Liver (tissue), 9 donors: ENCODE measurements around the gene TSPAN31. TPM values are rescaled to one million over a fixed set of nuclear protein-coding genes. Genes with fewer than 3 reads are reported as not detected.

Experiments used
- DNase-seq: peaks from one replicate; pipeline ENCODE4 v3.0.0-alpha.2; 2017; ENCODE audit warnings: low spot score
- H3K27ac ChIP-seq, 2 donors: one replicate each; pipeline ENCODE4 v1.7.0; 2013; ENCODE audit warnings: inconsistent platforms in 2 of 2, low read length in 2 of 2, control low read depth in 1 of 2, low read depth in 1 of 2, mild to moderate bottlenecking in 1 of 2
- H3K27me3 ChIP-seq, 4 donors: one replicate each; pipeline versions ENCODE4 v1.6.1 to v1.7.0; 2013; ENCODE audit warnings: low read length in 3 of 4, inconsistent platforms in 1 of 4, mild to moderate bottlenecking in 1 of 4, moderate library complexity in 1 of 4; ENCODE audit not compliant: control insufficient read depth in 4 of 4, insufficient read depth in 4 of 4
- H3K36me3 ChIP-seq, 4 donors: one replicate each; pipeline versions ENCODE4 v1.6.1 to v1.7.0; 2013; ENCODE audit warnings: low read length in 3 of 4, mild to moderate bottlenecking in 3 of 4, low read depth in 1 of 4, moderate library complexity in 1 of 4; ENCODE audit not compliant: control insufficient read depth in 4 of 4, insufficient read depth in 3 of 4
- H3K4me1 ChIP-seq, 4 donors: one replicate each; pipeline versions ENCODE4 v1.6.1 to v1.7.0; 2013; ENCODE audit warnings: low read length in 3 of 4, mild to moderate bottlenecking in 3 of 4, moderate library complexity in 1 of 4; ENCODE audit not compliant: control insufficient read depth in 4 of 4, insufficient read depth in 4 of 4
- H3K4me3 ChIP-seq, 3 donors: one replicate each; pipeline versions ENCODE4 v1.6.1 to v1.7.0; 2013; ENCODE audit warnings: low read length in 3 of 3, control low read depth in 1 of 3, low read depth in 1 of 3, mild to moderate bottlenecking in 1 of 3
- H3K9ac ChIP-seq, 2 donors: one replicate each; pipeline ENCODE4 v1.7.0; 2013; ENCODE audit warnings: low read length in 2 of 2, mild to moderate bottlenecking in 2 of 2, moderate library complexity in 2 of 2, control low read depth in 1 of 2, low read depth in 1 of 2
- H3K9me3 ChIP-seq, 4 donors: one replicate each; pipeline versions ENCODE4 v1.6.1 to v1.7.0; 2013; ENCODE audit warnings: low read length in 3 of 4; ENCODE audit not compliant: control insufficient read depth in 4 of 4
- EGR1 ChIP-seq, 2 donors: IDR thresholded peaks; 2 replicates each; pipeline ENCODE4 v1.6.1; 2016 to 2018; ENCODE audit warnings: antibody characterized with exemption in 2 of 2, low read depth in 2 of 2
- FOXA1 ChIP-seq: IDR thresholded peaks from 2 replicates; pipeline ENCODE4 v1.6.1; 2016; ENCODE audit warnings: antibody characterized with exemption
- FOXA2 ChIP-seq: IDR thresholded peaks from 2 replicates; pipeline ENCODE4 v1.6.1; 2016; ENCODE audit warnings: antibody characterized with exemption
- GABPA ChIP-seq, 2 donors: IDR thresholded peaks in 1 of 2; conservative IDR thresholded peaks in 1 of 2; 2 replicates each; pipeline ENCODE4 v1.6.1; 2016; ENCODE audit warnings: antibody characterized with exemption in 2 of 2, mild to moderate bottlenecking in 1 of 2, moderate library complexity in 1 of 2
- HNF4G ChIP-seq: IDR thresholded peaks from 2 replicates; pipeline ENCODE4 v1.6.1; 2016; ENCODE audit warnings: antibody characterized with exemption
- JUND ChIP-seq, 2 donors: IDR thresholded peaks; 2 replicates each; pipeline ENCODE4 v1.6.1; 2016; ENCODE audit warnings: antibody characterized with exemption in 2 of 2
- NR2F2 ChIP-seq: IDR thresholded peaks from 2 replicates; pipeline ENCODE4 v1.6.1; 2016; ENCODE audit warnings: antibody characterized with exemption
- RAD21 ChIP-seq, 2 donors: IDR thresholded peaks; 2 replicates each; pipeline ENCODE4 v1.6.1; 2016; ENCODE audit warnings: antibody characterized with exemption in 2 of 2, mild to moderate bottlenecking in 2 of 2
- RXRA ChIP-seq, 2 donors: IDR thresholded peaks; 2 replicates each; pipeline ENCODE4 v1.6.1; 2017 to 2018; ENCODE audit warnings: antibody characterized with exemption in 2 of 2, mild to moderate bottlenecking in 1 of 2
- SP1 ChIP-seq: IDR thresholded peaks from 2 replicates; pipeline ENCODE4 v1.6.1; 2018; ENCODE audit warnings: antibody characterized with exemption, mild to moderate bottlenecking
- TAF1 ChIP-seq: conservative IDR thresholded peaks from 2 replicates; pipeline ENCODE4 v1.6.1; 2016; ENCODE audit warnings: antibody characterized with exemption, mild to moderate bottlenecking
- YY1 ChIP-seq: IDR thresholded peaks from 2 replicates; pipeline ENCODE4 v1.6.1; 2016; ENCODE audit warnings: antibody characterized with exemption, mild to moderate bottlenecking
- WGBS: extraction: QIAGEN DNeasy Blood & Tissue Kit; methylation state at CpG from one replicate; pipeline ENCODE4 v1.1.7; 2013; 5-methylcytosine and 5-hydroxymethylcytosine counted together
- polyA plus RNA-seq, 2 donors: library from polyadenylated mRNA; stranded (reverse) in 1 of 2; unstranded in 1 of 2; fragments of 200-250 nt in 1 of 2; fragments of >200 nt in 1 of 2; fragmentation: Nextera tagmentation in 1 of 2; extraction: Ambion mirVana in 1 of 2; gene quantifications; one replicate each; pipeline versions ENCODE4 v1.2.1 to v1.2.3, GENCODE V29; 2013 to 2015
- total RNA-seq, 2 donors: library from RNA; depleted of rRNA; stranded (reverse); fragments of >200 nt; gene quantifications; one replicate each; pipeline ENCODE4 v1.2.3, GENCODE V29; 2014
- TF ChIP-seq, protein P1 (sequence below): IDR thresholded peaks from 2 replicates; pipeline ENCODE4 v1.6.1; 2016; ENCODE audit warnings: antibody characterized with exemption
- TF ChIP-seq, protein P2 (sequence below): fragments of 150-350 bp; IDR thresholded peaks from 2 replicates; pipeline ENCODE4 v1.5.1; 2017; ENCODE audit warnings: improper control_type of control experiment, low read depth, low read length; ENCODE audit not compliant: missing input control
- TF ChIP-seq, protein P3 (sequence below): IDR thresholded peaks from 2 replicates; pipeline ENCODE4 v1.6.1; 2016; ENCODE audit warnings: antibody characterized with exemption
- TF ChIP-seq, protein P4 (sequence below): IDR thresholded peaks from 2 replicates; pipeline ENCODE4 v1.6.1; 2016; ENCODE audit warnings: antibody characterized with exemption
- TF ChIP-seq, protein P5 (sequence below): IDR thresholded peaks from 2 replicates; pipeline ENCODE4 v1.6.1; 2016; ENCODE audit warnings: antibody characterized with exemption, mild to moderate bottlenecking
- donor health status: healthy.
- donor health status: healthy.
- donor health status: healthy.
- donor health status: healthy.
- donor health status: healthy.

The TSPAN31 gene
- total and polyA plus RNA-seq, 4 donors, result 16.9 to 39.4 (median 24.6) TPM

DNA sequence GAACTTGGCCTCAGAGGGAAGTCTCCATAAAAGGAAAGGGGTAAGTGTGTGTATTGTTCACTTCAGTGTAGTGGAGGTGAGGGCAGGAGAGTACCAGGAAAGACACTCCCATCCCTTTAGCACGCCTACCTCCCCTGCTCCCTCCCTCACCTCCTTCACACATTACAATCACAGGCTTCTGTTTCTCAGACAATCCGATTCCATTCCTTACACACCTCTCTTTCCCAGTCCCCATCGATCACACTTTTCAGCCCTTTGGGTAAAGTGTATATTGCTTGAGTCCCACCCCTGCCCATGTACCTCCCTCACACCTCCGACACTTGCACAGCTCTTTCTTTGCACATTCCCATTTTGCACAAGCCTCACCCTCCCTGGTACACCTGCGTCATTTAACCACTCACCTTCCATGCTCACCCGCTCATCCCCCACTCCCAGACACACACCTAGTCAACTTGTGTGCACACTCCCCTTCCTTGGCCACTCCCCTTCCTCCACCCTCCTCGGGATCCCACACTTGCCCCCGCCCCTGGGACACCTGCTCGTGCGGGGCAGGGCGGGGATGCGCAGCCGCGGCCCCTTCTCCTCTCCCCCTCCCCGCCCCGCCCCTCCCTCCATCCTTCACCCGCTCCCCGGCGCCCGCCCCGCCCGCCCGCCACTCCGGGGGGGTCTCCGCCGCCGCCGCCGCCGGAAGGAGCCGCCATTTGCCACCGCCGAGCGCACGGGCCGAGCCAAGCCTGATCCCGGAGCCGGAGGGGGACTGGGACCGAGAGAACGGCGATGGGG, 9.8 kb downstream of the TSPAN31 start, which contains the start of gene MARCHF9:
Gene MARCHF9 (plus strand): TSS at position 693 of the 783 bp plus-strand sequence. CDS start 426 bp downstream, outside the sequence.
- peak within 1 kb of the TSS in 1 of 2 donors; percentile 42 for H3K9ac ChIP-seq
- peaks cover 0 to 7% (median 2%) of the 10 kb centered on the region in 4 donors for H3K36me3 ChIP-seq
- no peak within 1 kb of the TSS for H3K27ac ChIP-seq
- peak within 1 kb of the TSS; percentile 26 to 79 (median 66) for H3K4me3 ChIP-seq
- peaks cover 6 to 35% (median 27%) of the 10 kb centered on the region in 4 donors for H3K4me1 ChIP-seq
- no peaks in the 10 kb centered on the region for H3K27me3 ChIP-seq
- TF ChIP-seq JUND (IDR thresholded peaks at IDR 0.05) (no peak), FOXA1 (no peak), YY1 (no peak), RXRA (IDR thresholded peaks at IDR 0.05) (no peak), TAF1 (no peak), RAD21 (IDR thresholded peaks at IDR 0.05) (no peak), FOXA2 (no peak), SP1 (no peak), HNF4G (no peak), NR2F2 (no peak)
- TF ChIP-seq, protein P1, sequence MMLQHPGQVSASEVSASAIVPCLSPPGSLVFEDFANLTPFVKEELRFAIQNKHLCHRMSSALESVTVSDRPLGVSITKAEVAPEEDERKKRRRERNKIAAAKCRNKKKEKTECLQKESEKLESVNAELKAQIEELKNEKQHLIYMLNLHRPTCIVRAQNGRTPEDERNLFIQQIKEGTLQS, result no peak
- TF ChIP-seq, protein P2, sequence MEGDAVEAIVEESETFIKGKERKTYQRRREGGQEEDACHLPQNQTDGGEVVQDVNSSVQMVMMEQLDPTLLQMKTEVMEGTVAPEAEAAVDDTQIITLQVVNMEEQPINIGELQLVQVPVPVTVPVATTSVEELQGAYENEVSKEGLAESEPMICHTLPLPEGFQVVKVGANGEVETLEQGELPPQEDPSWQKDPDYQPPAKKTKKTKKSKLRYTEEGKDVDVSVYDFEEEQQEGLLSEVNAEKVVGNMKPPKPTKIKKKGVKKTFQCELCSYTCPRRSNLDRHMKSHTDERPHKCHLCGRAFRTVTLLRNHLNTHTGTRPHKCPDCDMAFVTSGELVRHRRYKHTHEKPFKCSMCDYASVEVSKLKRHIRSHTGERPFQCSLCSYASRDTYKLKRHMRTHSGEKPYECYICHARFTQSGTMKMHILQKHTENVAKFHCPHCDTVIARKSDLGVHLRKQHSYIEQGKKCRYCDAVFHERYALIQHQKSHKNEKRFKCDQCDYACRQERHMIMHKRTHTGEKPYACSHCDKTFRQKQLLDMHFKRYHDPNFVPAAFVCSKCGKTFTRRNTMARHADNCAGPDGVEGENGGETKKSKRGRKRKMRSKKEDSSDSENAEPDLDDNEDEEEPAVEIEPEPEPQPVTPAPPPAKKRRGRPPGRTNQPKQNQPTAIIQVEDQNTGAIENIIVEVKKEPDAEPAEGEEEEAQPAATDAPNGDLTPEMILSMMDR, result no peak
- TF ChIP-seq, protein P3, sequence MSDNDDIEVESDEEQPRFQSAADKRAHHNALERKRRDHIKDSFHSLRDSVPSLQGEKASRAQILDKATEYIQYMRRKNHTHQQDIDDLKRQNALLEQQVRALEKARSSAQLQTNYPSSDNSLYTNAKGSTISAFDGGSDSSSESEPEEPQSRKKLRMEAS, result no peak
- TF ChIP-seq, protein P4, sequence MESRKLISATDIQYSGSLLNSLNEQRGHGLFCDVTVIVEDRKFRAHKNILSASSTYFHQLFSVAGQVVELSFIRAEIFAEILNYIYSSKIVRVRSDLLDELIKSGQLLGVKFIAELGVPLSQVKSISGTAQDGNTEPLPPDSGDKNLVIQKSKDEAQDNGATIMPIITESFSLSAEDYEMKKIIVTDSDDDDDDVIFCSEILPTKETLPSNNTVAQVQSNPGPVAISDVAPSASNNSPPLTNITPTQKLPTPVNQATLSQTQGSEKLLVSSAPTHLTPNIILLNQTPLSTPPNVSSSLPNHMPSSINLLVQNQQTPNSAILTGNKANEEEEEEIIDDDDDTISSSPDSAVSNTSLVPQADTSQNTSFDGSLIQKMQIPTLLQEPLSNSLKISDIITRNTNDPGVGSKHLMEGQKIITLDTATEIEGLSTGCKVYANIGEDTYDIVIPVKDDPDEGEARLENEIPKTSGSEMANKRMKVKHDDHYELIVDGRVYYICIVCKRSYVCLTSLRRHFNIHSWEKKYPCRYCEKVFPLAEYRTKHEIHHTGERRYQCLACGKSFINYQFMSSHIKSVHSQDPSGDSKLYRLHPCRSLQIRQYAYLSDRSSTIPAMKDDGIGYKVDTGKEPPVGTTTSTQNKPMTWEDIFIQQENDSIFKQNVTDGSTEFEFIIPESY, result no peak
- TF ChIP-seq, protein P5, sequence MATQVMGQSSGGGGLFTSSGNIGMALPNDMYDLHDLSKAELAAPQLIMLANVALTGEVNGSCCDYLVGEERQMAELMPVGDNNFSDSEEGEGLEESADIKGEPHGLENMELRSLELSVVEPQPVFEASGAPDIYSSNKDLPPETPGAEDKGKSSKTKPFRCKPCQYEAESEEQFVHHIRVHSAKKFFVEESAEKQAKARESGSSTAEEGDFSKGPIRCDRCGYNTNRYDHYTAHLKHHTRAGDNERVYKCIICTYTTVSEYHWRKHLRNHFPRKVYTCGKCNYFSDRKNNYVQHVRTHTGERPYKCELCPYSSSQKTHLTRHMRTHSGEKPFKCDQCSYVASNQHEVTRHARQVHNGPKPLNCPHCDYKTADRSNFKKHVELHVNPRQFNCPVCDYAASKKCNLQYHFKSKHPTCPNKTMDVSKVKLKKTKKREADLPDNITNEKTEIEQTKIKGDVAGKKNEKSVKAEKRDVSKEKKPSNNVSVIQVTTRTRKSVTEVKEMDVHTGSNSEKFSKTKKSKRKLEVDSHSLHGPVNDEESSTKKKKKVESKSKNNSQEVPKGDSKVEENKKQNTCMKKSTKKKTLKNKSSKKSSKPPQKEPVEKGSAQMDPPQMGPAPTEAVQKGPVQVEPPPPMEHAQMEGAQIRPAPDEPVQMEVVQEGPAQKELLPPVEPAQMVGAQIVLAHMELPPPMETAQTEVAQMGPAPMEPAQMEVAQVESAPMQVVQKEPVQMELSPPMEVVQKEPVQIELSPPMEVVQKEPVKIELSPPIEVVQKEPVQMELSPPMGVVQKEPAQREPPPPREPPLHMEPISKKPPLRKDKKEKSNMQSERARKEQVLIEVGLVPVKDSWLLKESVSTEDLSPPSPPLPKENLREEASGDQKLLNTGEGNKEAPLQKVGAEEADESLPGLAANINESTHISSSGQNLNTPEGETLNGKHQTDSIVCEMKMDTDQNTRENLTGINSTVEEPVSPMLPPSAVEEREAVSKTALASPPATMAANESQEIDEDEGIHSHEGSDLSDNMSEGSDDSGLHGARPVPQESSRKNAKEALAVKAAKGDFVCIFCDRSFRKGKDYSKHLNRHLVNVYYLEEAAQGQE, result no peak
- WGBS, result 2% methylated on average over 41 of the region's 41 CpGs
- no peaks in the 10 kb centered on the region for H3K9me3 ChIP-seq
- DNase-seq, result peak; percentile 69

DNA sequence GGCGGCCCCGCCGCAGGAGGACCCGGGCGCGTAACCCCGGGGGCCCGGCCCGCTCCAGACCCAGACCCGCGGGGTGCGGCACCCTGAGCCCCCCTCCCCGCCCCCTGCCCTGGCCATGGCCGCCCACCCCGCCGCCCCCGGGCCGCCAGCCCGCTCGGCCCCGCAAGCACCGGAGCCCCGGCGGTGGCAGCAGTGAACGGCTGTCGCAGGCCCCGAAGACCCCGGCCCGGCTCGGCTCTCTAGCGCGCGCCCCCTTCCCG, 10.3 kb downstream of the TSPAN31 start:
- H3K9me3 ChIP-seq, result no peaks in the 10 kb centered on the region
- WGBS, result under 1% methylated on average over 34 of the region's 34 CpGs
- no peaks in the 10 kb centered on the region for H3K27me3 ChIP-seq
- H3K4me1 ChIP-seq, result peaks cover 6 to 35% (median 27%) of the 10 kb centered on the region in 4 donors
- H3K4me3 ChIP-seq, result peak overlapping the region in 1 of 3 donors; percentile 79
- peaks cover 0 to 7% (median 2%) of the 10 kb centered on the region in 4 donors for H3K36me3 ChIP-seq
- H3K9ac ChIP-seq, result no peak overlapping the region
- no peak for DNase-seq
- no peak overlapping the region for H3K27ac ChIP-seq
- no peak for TF ChIP-seq GABPA (IDR thresholded peaks at IDR 0.05 in 1 of 2, conservative IDR thresholded peaks at IDR 0.05 in 1 of 2)
- TF ChIP-seq, protein P2, result no peak
- TF ChIP-seq YY1, result no peak
- no peak for TF ChIP-seq EGR1 (IDR thresholded peaks at IDR 0.05; ENCODE audit: low read depth in 2 of 2)
- no peak for TF ChIP-seq FOXA1
- TF ChIP-seq, protein P5, result no peak
- no peak for TF ChIP-seq HNF4G
- no peak for TF ChIP-seq FOXA2
- TF ChIP-seq, protein P3, result no peak
